RPMI7951 (cell line): ENCODE measurements around the gene XXYLT1. TPM values are rescaled to one million over a fixed set of nuclear protein-coding genes. Genes with fewer than 3 reads are reported as not detected.
A peak's percentile ranks its signal among the peaks of the same experiment; 100 is the strongest.

ENCODE experiments used
- DNase-seq: peaks from one replicate; pipeline ENCODE4 v3.0.0-alpha.2; 2012; ENCODE audit warnings: low read depth
- total RNA-seq: library from RNA; depleted of rRNA; stranded (reverse); fragments of >200 nt; shearing (Covaris generic); gene quantifications from 2 replicates; pipeline ENCODE4 v1.2.3, GENCODE V29; 2014

XXYLT1 gene
- total RNA-seq, 1 experiment from 2014 or later: 24.2 TPM

- peak; percentile 74 for DNase-seq
These were observed 119.0 kb downstream of the XXYLT1 start for GRCh38 chr3:195151866-195152541.

DNA sequence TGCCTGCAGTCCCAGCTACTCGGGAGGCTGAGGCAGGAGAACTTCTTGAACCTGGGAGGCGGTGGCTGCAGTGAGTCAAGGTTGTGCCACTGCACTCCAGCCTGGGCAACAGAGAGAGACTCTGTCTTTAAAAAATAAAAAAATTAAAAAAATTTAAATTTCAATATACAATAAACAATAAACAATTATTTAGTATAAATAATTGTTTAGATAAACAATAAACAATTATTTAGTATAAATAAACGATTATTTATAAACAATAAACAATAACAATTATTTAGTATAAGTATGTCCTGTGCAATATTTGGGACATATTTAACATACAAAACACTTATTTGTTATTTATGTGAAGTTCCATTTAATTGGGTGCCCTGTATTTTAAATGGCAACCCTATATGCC is 119.6 kb downstream of the XXYLT1 start:
- DNase-seq: no peak

- peak; percentile 92 for DNase-seq
These were observed 120.5 kb downstream of the XXYLT1 start for GRCh38 chr3:195150181-195151118.

- no peak for DNase-seq
These were observed 121.5 kb downstream of the XXYLT1 start for GRCh38 chr3:195149292-195150030.

DNA sequence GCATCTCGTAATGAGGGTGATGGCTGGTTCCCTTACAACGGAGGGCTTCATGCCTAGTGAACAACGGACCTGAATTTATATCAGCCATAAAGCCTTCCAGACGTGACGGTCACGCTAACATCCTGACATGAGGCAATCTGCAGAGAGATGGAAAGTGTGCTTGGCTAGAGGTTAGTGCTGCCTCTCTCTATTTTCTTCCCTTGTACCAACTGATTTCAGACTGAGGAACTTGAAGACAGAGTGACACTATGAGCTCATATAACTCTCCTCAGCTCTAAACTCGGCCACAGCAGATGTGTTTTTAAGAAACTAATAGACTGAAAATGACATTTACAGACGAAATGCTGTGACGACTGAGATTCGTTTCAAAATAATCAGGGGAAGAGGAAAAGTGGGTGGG is 122.4 kb downstream of the XXYLT1 start:
- no peak for DNase-seq

GRCh38 chr3:195147649-195148080 is 123.3 kb downstream of the XXYLT1 start:
- peak; percentile 37 for DNase-seq

GRCh38 chr3:195146131-195146530 is 124.8 kb downstream of the XXYLT1 start:
- no peak for DNase-seq

- no peak for DNase-seq
These were observed 125.4 kb downstream of the XXYLT1 start for GRCh38 chr3:195145579-195145978.

DNA sequence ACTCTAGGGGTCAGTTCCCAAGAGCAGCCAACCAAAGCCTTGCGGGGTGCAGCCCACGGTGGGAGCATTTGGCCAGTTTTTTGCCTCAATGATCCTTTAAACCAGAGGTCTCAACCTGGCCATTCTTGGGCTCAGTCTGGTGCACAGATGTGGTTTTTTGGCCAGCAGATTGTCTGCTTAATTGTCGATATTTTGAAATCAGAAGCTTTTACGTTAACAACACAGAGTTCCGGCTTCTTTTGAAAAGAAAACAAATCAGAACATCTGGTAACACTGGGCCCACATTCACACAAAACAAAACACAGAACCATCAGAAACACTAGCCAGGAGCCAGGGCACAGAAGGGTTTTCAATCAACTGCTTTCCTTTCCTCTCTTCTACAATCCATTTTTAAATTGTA is 127.7 kb downstream of the XXYLT1 start:
- no peak for DNase-seq

DNA sequence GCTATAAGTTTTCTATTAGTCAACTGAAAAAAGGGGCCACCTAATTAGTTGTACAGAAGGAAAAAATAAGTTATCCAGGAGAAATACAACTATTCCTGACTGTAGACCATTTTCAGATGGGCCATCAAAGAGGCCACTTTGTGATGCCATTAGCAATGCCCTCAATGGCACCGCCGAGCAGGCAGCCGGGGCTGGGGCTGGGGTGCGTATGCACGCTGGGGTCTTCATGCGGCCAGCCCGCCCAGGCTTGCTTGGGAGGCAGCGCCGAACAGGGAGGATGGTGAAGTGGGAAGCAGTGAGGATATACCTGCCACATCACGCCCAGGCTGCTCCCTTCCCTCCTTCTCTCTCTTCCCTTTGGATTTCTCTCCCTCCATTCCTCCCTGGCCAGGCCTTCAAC is 128.4 kb downstream of the XXYLT1 start:
- DNase-seq: no peak

GRCh38 chr3:195140816-195141793 is 129.9 kb downstream of the XXYLT1 start:
- DNase-seq: no peak

DNA sequence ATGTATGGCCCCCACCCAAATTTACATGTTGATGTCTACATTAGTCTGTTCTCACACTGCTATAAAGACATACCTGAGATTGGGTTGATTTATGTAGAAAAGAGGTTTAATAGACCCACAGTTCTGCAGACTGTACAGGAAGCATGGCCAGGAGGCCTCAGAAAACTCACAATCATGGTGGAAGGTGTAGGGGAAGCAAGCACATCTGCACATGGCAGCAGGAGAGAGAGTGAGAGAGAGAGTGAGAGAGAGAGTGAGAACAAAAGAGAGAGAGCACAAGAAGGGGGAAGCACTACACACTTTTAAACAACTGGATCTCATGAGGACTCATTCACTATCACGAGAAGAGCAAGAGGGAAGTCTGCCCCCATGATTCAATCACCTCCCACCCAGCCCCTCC is 130.5 kb downstream of the XXYLT1 start:
- DNase-seq: no peak

- peak; percentile 17 for DNase-seq
These were observed 131.1 kb downstream of the XXYLT1 start for GRCh38 chr3:195139876-195140240.

DNA sequence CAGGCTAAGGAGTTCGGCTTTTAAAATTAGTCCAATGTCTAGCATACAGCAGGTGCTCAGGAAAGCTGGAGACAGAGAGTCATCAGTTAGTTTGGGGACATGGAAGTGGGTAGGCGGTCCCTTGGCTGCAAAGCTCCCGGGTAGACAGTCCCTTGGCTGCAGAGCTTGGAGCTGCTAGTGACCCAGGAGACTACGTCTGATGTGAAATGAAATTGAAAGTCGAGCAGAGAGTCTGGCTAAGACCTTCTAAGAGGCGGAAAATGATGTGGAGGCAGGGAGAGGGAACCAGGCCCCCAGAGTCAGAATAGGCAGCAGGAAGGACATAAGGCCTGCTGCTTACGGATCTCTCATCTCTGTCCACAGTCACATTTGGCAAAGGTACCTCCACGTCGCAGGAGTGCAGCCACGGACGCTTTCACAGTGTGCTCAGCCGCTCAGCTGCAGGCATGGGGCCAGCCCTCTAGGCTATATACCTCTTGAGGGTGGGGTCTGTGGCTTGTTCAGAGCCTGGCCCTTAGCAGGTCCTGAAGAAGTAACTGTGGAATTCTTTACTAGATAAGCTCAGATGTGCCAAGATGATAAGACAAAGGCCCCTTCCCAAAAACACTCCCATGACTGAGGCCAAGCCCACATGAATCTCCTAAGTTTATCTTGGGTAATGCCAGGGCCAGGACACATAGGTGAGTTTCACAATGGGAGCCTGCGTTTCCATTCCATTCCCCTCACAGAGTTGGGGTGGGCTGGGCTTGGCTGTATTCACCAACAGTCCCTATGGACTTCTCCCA is 131.7 kb downstream of the XXYLT1 start:
- no peak for DNase-seq

DNA sequence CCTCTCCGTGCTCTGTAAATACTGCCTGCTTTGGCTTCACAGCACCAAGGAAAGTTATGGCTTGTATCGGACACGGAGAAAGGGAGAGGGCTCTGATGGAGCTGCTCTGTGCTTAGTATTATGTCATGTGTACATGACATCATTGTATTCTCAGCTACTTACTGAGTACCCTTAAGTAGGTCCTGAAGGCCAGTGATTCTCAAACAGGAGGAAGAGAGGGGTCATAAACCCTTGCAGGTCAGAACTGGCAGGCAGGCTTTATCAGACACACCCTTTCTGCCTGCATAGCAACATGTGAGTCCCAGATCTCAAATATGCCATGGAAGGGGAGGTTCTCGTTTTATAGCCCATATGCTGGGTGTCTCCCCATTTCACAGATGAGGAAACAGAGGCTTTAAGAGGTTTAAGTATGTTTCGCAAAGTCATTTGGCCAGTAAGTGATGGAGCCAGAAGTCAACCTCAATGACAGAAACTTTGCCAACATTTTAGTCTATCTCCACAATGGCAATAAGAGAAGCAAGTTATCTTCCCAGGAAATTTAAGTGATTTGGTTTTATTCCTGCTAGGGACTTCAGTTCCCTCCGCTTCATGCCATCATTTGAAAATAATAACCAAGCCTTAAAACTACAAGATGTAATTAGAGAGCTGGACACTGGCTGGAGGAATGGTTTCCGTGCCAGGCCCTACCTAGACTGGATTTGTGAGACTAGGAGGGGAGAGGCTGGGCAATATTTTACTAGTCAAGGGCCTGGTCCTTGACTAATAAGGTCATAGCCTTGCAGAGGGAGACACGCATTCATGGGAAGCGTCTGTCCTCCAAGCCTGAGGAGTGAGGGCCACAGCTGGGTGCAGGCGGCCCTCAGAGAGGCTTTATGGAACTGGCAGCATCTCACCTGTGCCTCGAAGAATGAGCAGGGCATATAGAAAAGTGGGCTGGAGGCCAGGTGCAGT is 133.0 kb downstream of the XXYLT1 start:
- no peak for DNase-seq

GRCh38 chr3:195135917-195136316 is 135.0 kb downstream of the XXYLT1 start:
- DNase-seq: no peak

GRCh38 chr3:195134431-195134830 is 136.5 kb downstream of the XXYLT1 start:
- no peak for DNase-seq

GRCh38 chr3:195133462-195133861 is 137.5 kb downstream of the XXYLT1 start:
- DNase-seq: no peak

DNA sequence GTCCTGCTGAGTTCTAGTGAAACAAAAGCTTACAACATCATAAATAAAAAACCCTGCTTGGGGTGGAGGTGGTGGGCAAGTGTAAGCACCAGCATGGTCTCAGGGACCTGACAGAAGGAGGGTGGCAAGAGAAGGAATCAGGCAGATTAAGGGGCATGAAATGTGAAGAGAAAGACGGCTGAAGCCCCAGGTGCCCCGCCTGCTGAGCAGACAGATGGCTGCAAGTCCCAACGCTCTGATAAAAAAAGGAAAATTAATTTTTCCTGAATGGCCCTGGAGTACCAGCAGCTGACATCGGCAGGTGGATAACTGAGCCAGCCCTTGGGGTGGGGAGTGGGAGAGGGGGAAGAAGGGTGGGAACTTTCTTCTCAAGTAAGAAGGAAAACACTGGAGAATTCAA is 137.9 kb downstream of the XXYLT1 start:
- DNase-seq: no peak
